Trophoblast cell (in vitro differentiated cells and primary cell): ENCODE measurements around the gene PIP5K1B.

Experiments
- DNase-seq, 2 donors: peaks; one replicate each; pipeline ENCODE4 v3.0.0-alpha.2; 2016
- H2AFZ ChIP-seq: 2 replicates; pipeline ENCODE4 v1.6.1; 2013; ENCODE audit warnings: low read length, moderate library complexity, mild to moderate bottlenecking; ENCODE audit not compliant: insufficient read depth, poor library complexity
- H2AK5ac ChIP-seq: 2 replicates; pipeline ENCODE4 v1.6.1; 2013; ENCODE audit warnings: mild to moderate bottlenecking, low read length
- H2BK120ac ChIP-seq: 2 replicates; pipeline ENCODE4 v1.6.1; 2013; ENCODE audit warnings: low read length, mild to moderate bottlenecking, moderate library complexity; ENCODE audit not compliant: insufficient read depth, poor library complexity
- H2BK12ac ChIP-seq: 2 replicates; pipeline ENCODE4 v1.6.1; 2013; ENCODE audit warnings: mild to moderate bottlenecking, low read length, moderate library complexity
- H2BK5ac ChIP-seq: 2 replicates; pipeline ENCODE4 v1.6.1; 2013; ENCODE audit warnings: low read length, low read depth, moderate library complexity, mild to moderate bottlenecking; ENCODE audit not compliant: poor library complexity
- H3K14ac ChIP-seq: 2 replicates; pipeline ENCODE4 v1.6.1; 2013; ENCODE audit warnings: mild to moderate bottlenecking, low read length
- H3K18ac ChIP-seq: 2 replicates; pipeline ENCODE4 v1.6.1; 2013; ENCODE audit warnings: mild to moderate bottlenecking, low read length
- H3K23ac ChIP-seq: 2 replicates; pipeline ENCODE4 v1.6.1; 2013; ENCODE audit warnings: low read length
- H3K27ac ChIP-seq: 2 replicates; pipeline ENCODE4 v1.5.1; 2013; ENCODE audit warnings: low read depth, mild to moderate bottlenecking, inconsistent platforms, low read length, moderate library complexity
- H3K27me3 ChIP-seq: 2 replicates; pipeline ENCODE4 v1.6.1; 2013; ENCODE audit warnings: inconsistent platforms, mild to moderate bottlenecking, low read length, moderate library complexity; ENCODE audit not compliant: insufficient read depth
- H3K36me3 ChIP-seq, 2 experiments: 1 replicate in 1 of 2; 2 replicates in 1 of 2; pipeline ENCODE4 v1.6.1; 2013; ENCODE audit warnings: low read length in 2 of 2, mild to moderate bottlenecking in 2 of 2, moderate library complexity in 1 of 2; ENCODE audit not compliant: insufficient read depth in 2 of 2, control insufficient read depth in 1 of 2
- H3K4ac ChIP-seq: 2 replicates; pipeline ENCODE4 v1.6.1; 2013; ENCODE audit warnings: low read depth, mild to moderate bottlenecking, low read length, moderate library complexity
- H3K4me1 ChIP-seq, 2 experiments: 1 replicate in 1 of 2; 2 replicates in 1 of 2; pipeline ENCODE4 v1.6.1; 2013; ENCODE audit warnings: low read length in 2 of 2, mild to moderate bottlenecking in 2 of 2, moderate library complexity in 1 of 2; ENCODE audit not compliant: insufficient read depth in 2 of 2, control insufficient read depth in 1 of 2
- H3K4me2 ChIP-seq: 2 replicates; pipeline ENCODE4 v1.6.1; 2013; ENCODE audit warnings: inconsistent platforms, mild to moderate bottlenecking, low read length, moderate library complexity
- H3K4me3 ChIP-seq: 2 replicates; pipeline ENCODE4 v1.5.1; 2013; ENCODE audit warnings: mild to moderate bottlenecking, low read depth, low read length, inconsistent platforms
- H3K79me1 ChIP-seq: one replicate; pipeline ENCODE4 v1.6.1; 2013; ENCODE audit warnings: low read length
- H3K79me2 ChIP-seq: 2 replicates; pipeline ENCODE4 v1.6.1; 2013; ENCODE audit warnings: low read length, mild to moderate bottlenecking; ENCODE audit not compliant: control insufficient read depth, insufficient read depth, poor library complexity
- H3K9ac ChIP-seq: 2 replicates; pipeline ENCODE4 v1.6.1; 2013; ENCODE audit warnings: mild to moderate bottlenecking, low read length
- H3K9me3 ChIP-seq: 2 replicates; pipeline ENCODE4 v1.6.1; 2013; ENCODE audit warnings: low read depth, mild to moderate bottlenecking, control low read depth, inconsistent platforms, low read length; ENCODE audit not compliant: insufficient read depth
- H4K12ac ChIP-seq: 2 replicates; pipeline ENCODE4 v1.6.1; 2013; ENCODE audit warnings: low read depth, mild to moderate bottlenecking, low read length, moderate library complexity
- H4K8ac ChIP-seq: 2 replicates; pipeline ENCODE4 v1.6.1; 2013; ENCODE audit warnings: low read depth, mild to moderate bottlenecking, low read length, moderate library complexity
- H4K91ac ChIP-seq: one replicate; pipeline ENCODE4 v1.6.1; 2013; ENCODE audit warnings: low read depth, mild to moderate bottlenecking, low read length, moderate library complexity
- WGBS: extraction: QIAGEN DNeasy Blood & Tissue Kit; methylation state at CpG from one replicate; pipeline ENCODE4 v1.1.7; 2013; ENCODE audit warnings: missing lambda C conversion rate; ENCODE audit not compliant: insufficient read length, insufficient coverage; ENCODE audit errors: extremely low coverage; 5-methylcytosine and 5-hydroxymethylcytosine counted together

PIP5K1B gene

DNA sequence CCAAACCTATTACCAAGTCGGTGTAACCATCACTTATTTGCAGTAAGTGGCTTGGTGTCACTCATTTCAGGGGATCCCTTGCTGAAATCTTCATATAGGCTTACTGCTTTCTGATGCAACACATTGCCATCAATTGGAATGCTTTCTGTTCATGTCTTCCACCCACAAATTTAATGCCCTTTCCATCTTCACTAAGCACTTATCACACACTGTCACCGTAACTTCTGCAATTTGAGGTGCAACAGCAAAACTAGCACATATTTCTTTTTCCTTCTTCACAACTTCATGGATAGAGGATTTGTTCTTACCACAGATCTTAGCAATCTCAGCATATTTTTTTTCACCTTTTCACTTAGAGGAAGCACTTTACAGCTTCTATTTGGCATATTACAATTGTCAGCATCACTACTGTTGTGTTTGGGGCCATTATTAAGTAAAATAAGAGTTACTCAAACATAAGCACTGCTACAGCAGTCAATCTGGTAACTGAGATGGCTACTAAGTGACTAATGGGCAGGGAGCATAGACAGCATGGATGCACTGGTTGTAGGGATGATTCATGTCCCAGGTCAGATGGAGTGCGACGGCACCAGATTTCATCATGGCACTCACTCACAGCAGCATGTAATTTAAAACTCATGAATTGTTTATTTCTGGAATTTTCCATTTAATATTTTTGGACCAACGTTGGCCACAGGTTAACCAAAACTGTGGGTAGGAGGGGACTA lies 70.1 kb downstream of the PIP5K1B start:
- no peak overlapping the region for H2BK120ac ChIP-seq
- no peak overlapping the region for H3K23ac ChIP-seq
- no peak overlapping the region for H2BK5ac ChIP-seq
- H3K14ac ChIP-seq: no peak overlapping the region
- whole genome bisulfite sequencing: no CpG with 5 or more reads among the region's 5 CpGs
- H4K91ac ChIP-seq: no peak overlapping the region
- no peaks in the 10 kb centered on the region for H3K36me3 ChIP-seq
- H2BK12ac ChIP-seq: no peak overlapping the region
- H3K79me2 ChIP-seq: peaks cover 2% of the 10 kb centered on the region
- no peak overlapping the region for H3K27ac ChIP-seq
- peaks cover 0 to 3% of the 10 kb centered on the region in 2 experiments for H3K4me1 ChIP-seq
- no peak overlapping the region for H3K4me2 ChIP-seq
- peak; percentile 26 to 52 for DNase-seq
- no peak overlapping the region for H4K12ac ChIP-seq
- H3K4me3 ChIP-seq: no peak overlapping the region
- no peaks in the 10 kb centered on the region for H3K27me3 ChIP-seq
- no peak overlapping the region for H3K18ac ChIP-seq
- H4K8ac ChIP-seq: no peak overlapping the region
- H2AK5ac ChIP-seq: no peak overlapping the region
- H3K4ac ChIP-seq: no peak overlapping the region
- no peaks in the 10 kb centered on the region for H3K9me3 ChIP-seq
- peaks cover 7% of the 10 kb centered on the region for H3K79me1 ChIP-seq
- H3K9ac ChIP-seq: no peak overlapping the region
- H2AFZ ChIP-seq: no peak overlapping the region

DNA sequence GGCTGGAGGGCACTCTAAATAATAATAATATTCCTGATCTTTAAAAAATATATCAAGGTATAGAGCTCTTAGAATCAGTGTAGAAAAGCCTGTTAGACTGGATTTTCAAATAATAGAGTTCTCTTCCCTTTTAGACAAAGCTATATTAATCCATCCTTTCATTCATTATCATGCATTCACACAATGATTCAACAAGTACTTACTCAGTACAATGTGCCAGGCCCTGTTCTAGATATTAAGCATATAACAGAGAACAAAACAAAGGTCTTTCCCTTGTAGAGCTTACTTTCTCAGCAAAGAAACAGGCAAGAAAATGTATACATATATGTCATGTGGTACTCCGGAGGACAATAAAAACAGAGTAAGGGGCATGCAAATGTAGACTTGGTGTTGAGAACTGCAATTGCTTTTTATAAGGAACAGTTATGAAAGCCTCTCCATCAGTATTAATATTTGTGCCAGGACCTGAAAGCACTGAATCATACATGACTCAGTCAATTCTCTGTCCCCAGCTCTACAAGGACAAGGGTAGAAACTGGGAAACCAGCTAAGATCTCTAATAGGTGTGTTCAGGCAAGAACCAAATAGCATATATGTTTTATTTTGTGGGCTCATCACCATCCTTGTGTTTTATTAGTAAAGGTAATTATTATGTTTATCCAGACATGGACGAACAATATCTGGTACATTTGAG lies 72.2 kb downstream of the PIP5K1B start:
- no peak overlapping the region for H2BK12ac ChIP-seq
- WGBS: no CpG with 5 or more reads among the region's 2 CpGs

DNA sequence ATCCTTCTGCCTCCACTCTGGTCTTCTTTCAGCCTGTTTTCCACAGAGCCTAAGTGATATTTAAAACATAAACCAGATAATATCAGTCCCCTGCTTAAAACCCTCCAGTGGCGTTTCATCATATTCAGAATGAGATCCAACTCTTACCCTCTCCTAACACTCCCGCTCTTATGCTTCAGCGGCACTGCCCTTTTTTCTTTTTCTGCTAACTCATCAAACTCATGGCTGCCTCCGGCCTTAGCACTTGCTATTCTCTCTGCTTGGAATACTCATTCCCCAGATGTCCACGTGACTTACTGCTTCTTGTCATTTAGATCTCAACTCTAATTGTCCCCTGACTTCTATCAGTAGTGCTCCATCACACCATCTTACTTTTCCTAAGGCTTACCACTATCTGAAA lies 73.6 kb downstream of the PIP5K1B start:
- H2BK120ac ChIP-seq: no peak overlapping the region
- peaks cover 2 to 4% of the 10 kb centered on the region in 2 experiments for H3K4me1 ChIP-seq
- H3K4ac ChIP-seq: no peak overlapping the region
- DNase-seq: no peak
- H3K23ac ChIP-seq: no peak overlapping the region
- no peak overlapping the region for H3K14ac ChIP-seq
- no peak overlapping the region for H3K18ac ChIP-seq
- H2BK5ac ChIP-seq: no peak overlapping the region
- peaks cover 2% of the 10 kb centered on the region for H3K79me2 ChIP-seq
- H2BK12ac ChIP-seq: no peak overlapping the region
- no peak overlapping the region for H4K91ac ChIP-seq
- no peak overlapping the region for H4K8ac ChIP-seq
- H3K4me3 ChIP-seq: no peak overlapping the region
- no peak overlapping the region for H3K9ac ChIP-seq
- no peak overlapping the region for H3K27ac ChIP-seq
- no peak overlapping the region for H4K12ac ChIP-seq
- no peak overlapping the region for H2AFZ ChIP-seq
- H2AK5ac ChIP-seq: no peak overlapping the region
- peaks cover 9% of the 10 kb centered on the region for H3K79me1 ChIP-seq
- H3K27me3 ChIP-seq: no peaks in the 10 kb centered on the region
- no peak overlapping the region for H3K4me2 ChIP-seq
- no peaks in the 10 kb centered on the region for H3K36me3 ChIP-seq
- no peaks in the 10 kb centered on the region for H3K9me3 ChIP-seq
- WGBS: no CpG with 5 or more reads among the region's 5 CpGs

More for the DNA sequence above, 72.2 kb downstream of the PIP5K1B start:
- Histone ChIP-seq H3K9me3 (no peaks in the 10 kb centered on the region), H2AK5ac (no peak overlapping the region), H4K8ac (no peak overlapping the region), H3K4me1 (peaks cover 2 to 3% of the 10 kb centered on the region in 2 experiments), H2BK120ac (no peak overlapping the region), H3K9ac (no peak overlapping the region), H3K79me2 (peaks cover 2% of the 10 kb centered on the region), H3K27ac (no peak overlapping the region), H3K79me1 (peaks cover 9% of the 10 kb centered on the region), H2AFZ (no peak overlapping the region), H3K18ac (no peak overlapping the region), H3K36me3 (no peaks in the 10 kb centered on the region), H3K4ac (no peak overlapping the region), H3K14ac (no peak overlapping the region), H4K12ac (no peak overlapping the region), H3K4me3 (no peak overlapping the region), H3K27me3 (no peaks in the 10 kb centered on the region), H2BK5ac (no peak overlapping the region), H3K4me2 (no peak overlapping the region), H4K91ac (no peak overlapping the region), H3K23ac (no peak overlapping the region)
- DNase-seq: no peak

DNA sequence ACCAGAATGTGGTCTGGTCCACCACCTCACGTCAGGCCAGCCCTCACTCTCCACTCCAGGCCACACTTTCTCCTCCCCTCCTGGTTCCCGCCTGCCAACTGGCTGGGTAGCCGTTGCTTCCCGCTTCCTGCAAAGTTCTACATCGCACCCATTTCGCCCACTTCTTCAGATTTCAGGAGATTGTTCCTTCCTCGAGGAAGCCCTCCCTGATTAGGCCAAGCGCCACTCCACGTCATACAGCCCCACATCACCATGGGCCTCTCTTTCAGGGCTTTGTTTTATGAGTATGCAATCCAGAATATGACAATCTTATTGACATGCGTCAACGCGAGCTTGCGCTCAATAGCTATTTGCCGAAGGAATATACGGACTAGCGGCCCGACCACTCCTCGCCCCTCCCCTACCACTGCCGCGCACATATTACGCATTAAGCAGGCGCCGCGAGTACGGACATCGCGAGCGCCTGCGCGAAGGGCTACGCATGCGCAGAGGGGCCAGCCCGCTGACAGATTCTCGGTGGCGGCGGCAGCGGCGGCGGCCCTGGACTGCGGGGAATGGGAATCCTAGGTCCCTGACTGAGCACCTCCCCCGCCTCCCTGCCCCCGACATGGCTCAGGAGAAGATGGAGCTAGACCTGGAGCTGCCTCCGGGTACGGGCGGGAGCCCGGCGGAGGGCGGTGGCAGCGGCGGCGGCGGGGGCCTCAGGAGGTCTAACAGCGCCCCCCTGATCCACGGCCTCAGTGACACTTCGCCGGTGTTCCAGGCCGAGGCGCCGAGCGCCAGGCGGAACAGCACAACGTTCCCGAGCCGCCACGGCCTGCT lies 74.7 kb downstream of the PIP5K1B start:
- peak overlapping the region; percentile 42 for H2BK5ac ChIP-seq
- peak; percentile 95 to 99 for DNase-seq
- H3K36me3 ChIP-seq: no peaks in the 10 kb centered on the region
- H3K4me3 ChIP-seq: peak overlapping the region; percentile 78
- peak overlapping the region; percentile 86 for H3K27ac ChIP-seq
- H2AK5ac ChIP-seq: peak overlapping the region; percentile 75
- peak overlapping the region; percentile 78 for H3K14ac ChIP-seq
- H3K18ac ChIP-seq: peak overlapping the region; percentile 83
- WGBS: no CpG with 5 or more reads among the region's 65 CpGs
- peak overlapping the region; percentile 98 for H3K4me2 ChIP-seq
- H3K9me3 ChIP-seq: no peaks in the 10 kb centered on the region
- H2AFZ ChIP-seq: peak overlapping the region; percentile 89
- no peak overlapping the region for H3K23ac ChIP-seq
- peak overlapping the region; percentile 94 for H4K12ac ChIP-seq
- peak overlapping the region; percentile 88 for H4K91ac ChIP-seq
- H3K79me2 ChIP-seq: peaks cover 2% of the 10 kb centered on the region
- peaks cover 2 to 6% of the 10 kb centered on the region in 2 experiments for H3K4me1 ChIP-seq
- H4K8ac ChIP-seq: peak overlapping the region; percentile 98
- peak overlapping the region; percentile 26 for H3K4ac ChIP-seq
- H2BK12ac ChIP-seq: no peak overlapping the region
- H2BK120ac ChIP-seq: peak overlapping the region; percentile 44
- peak overlapping the region; percentile 80 for H3K9ac ChIP-seq
- peaks cover 9% of the 10 kb centered on the region for H3K79me1 ChIP-seq
- H3K27me3 ChIP-seq: no peaks in the 10 kb centered on the region
